OCI-LY3 (cell line): ENCODE measurements around the gene CLSTN3.

Experiments used
- CTCF ChIP-seq: fragments of 200-600, 300-600 bp; sonication (generic); IDR thresholded peaks from 2 replicates; pipeline ENCODE4 v1.5.1; 2014; ENCODE audit warnings: antibody characterized with exemption, low read length, low read depth
- EZH2phosphoT487 ChIP-seq: fragments of 200-600 bp; shearing (Covaris generic); IDR thresholded peaks from 2 replicates; pipeline ENCODE4 v1.6.1; 2018; ENCODE audit warnings: antibody characterized with exemption, mixed run types, low read depth

- no peak for TF ChIP-seq CTCF
- TF ChIP-seq EZH2phosphoT487 = no peak
These were observed 31.2 kb downstream of the CLSTN3 start for GRCh38 chr12:7161327-7161726.
